T-cell (primary cell): Measurements from ENCODE around the gene EDEM1. TPM values are rescaled to one million over a fixed set of nuclear protein-coding genes. Genes with fewer than 3 reads are reported as not detected.

Experiments used
- total RNA-seq, 35 experiments: library from RNA in 6 of 35; stranded (reverse) in 6 of 35; fragments of 120-200 nt in 1 of 35; gene quantifications; one replicate each; pipeline versions ENCODE4 v1.2.1 to v1.2.4 and lab custom pipeline; 2013 to 2026

Gene EDEM1
- total RNA-seq, 5 donors from 2014 or later (not counting 1 experiment from before 2014, with no cell fraction given), result 92.6 to 138 (median 113) TPM

Other genes starting within 250 kb of the EDEM1 start
- 100 to 1,000 TPM in 1 of 5 donors, 10 to 100 TPM in 4; 54.1 to 177 (median 85.8) TPM for gene BHLHE40, start 208.3 kb upstream of the EDEM1 start, total RNA-seq
- 10 to 100 TPM; 40.6 to 52.6 (median 48.3) TPM for gene ARL8B, start 65.4 kb upstream of the EDEM1 start, total RNA-seq